ENCODE results near the gene ALDH1A2.

The ALDH1A2 gene

GRCh38 chr15:57994221-57995049 is 71.1 kb downstream of the ALDH1A2 start:
- DNase-seq (ENCODE audit: low spot score), result no peak

- DNase-seq (ENCODE audit: low spot score), result no peak
Measured at GRCh38 chr15:57993409-57994145, 71.9 kb downstream of the ALDH1A2 start.

- DNase-seq (ENCODE audit: low spot score), result no peak
Measured at GRCh38 chr15:57992761-57993355, 72.7 kb downstream of the ALDH1A2 start.

- no peak for DNase-seq (ENCODE audit: low spot score)
Measured at GRCh38 chr15:57973534-57973933, 92.0 kb downstream of the ALDH1A2 start.

GRCh38 chr15:57972864-57973263 is 92.6 kb downstream of the ALDH1A2 start:
- no peak for DNase-seq (ENCODE audit: low spot score)

GRCh38 chr15:57969996-57970395 is 95.5 kb downstream of the ALDH1A2 start:
- DNase-seq (ENCODE audit: low spot score), result no peak

- no peak for DNase-seq (ENCODE audit: low spot score)
Measured at GRCh38 chr15:57969355-57969754, 96.2 kb downstream of the ALDH1A2 start.

- no peak for DNase-seq (ENCODE audit: low spot score)
Measured at GRCh38 chr15:57962887-57963286, 102.6 kb downstream of the ALDH1A2 start.

GRCh38 chr15:57961919-57962318 is 103.6 kb downstream of the ALDH1A2 start:
- no peak for DNase-seq (ENCODE audit: low spot score)

- no peak for DNase-seq (ENCODE audit: low spot score)
Measured at GRCh38 chr15:57957113-57957512, 108.4 kb downstream of the ALDH1A2 start.

GRCh38 chr15:57953874-57954273 is 111.6 kb downstream of the ALDH1A2 start:
- DNase-seq (ENCODE audit: low spot score), result no peak

- DNase-seq (ENCODE audit: low spot score), result no peak
Measured at GRCh38 chr15:57951328-57951932, 114.1 kb downstream of the ALDH1A2 start.

GRCh38 chr15:57950381-57950946 is 115.0 kb downstream of the ALDH1A2 start:
- no peak for DNase-seq (ENCODE audit: low spot score)

GRCh38 chr15:57949374-57949943 is 116.1 kb downstream of the ALDH1A2 start:
- no peak for DNase-seq (ENCODE audit: low spot score)

GRCh38 chr15:57948351-57949289 is 116.9 kb downstream of the ALDH1A2 start:
- DNase-seq (ENCODE audit: low spot score), result no peak

- DNase-seq (ENCODE audit: low spot score), result no peak
Measured at GRCh38 chr15:57947781-57948180, 117.7 kb downstream of the ALDH1A2 start.

GRCh38 chr15:57947282-57947681 is 118.2 kb downstream of the ALDH1A2 start:
- DNase-seq (ENCODE audit: low spot score), result no peak

- no peak for DNase-seq (ENCODE audit: low spot score)
Measured at GRCh38 chr15:57946491-57947048, 118.9 kb downstream of the ALDH1A2 start.

- DNase-seq (ENCODE audit: low spot score), result no peak
Measured at GRCh38 chr15:57945616-57946015, 119.9 kb downstream of the ALDH1A2 start.

GRCh38 chr15:57943754-57944420 is 121.6 kb downstream of the ALDH1A2 start:
- DNase-seq (ENCODE audit: low spot score), result no peak

Measured in cerebellar cortex (tissue), 1 donor.